ENCODE results near the gene NXPH4.
A peak's percentile ranks its signal among the peaks of the same experiment; 100 is the strongest.

Gene NXPH4

DNA sequence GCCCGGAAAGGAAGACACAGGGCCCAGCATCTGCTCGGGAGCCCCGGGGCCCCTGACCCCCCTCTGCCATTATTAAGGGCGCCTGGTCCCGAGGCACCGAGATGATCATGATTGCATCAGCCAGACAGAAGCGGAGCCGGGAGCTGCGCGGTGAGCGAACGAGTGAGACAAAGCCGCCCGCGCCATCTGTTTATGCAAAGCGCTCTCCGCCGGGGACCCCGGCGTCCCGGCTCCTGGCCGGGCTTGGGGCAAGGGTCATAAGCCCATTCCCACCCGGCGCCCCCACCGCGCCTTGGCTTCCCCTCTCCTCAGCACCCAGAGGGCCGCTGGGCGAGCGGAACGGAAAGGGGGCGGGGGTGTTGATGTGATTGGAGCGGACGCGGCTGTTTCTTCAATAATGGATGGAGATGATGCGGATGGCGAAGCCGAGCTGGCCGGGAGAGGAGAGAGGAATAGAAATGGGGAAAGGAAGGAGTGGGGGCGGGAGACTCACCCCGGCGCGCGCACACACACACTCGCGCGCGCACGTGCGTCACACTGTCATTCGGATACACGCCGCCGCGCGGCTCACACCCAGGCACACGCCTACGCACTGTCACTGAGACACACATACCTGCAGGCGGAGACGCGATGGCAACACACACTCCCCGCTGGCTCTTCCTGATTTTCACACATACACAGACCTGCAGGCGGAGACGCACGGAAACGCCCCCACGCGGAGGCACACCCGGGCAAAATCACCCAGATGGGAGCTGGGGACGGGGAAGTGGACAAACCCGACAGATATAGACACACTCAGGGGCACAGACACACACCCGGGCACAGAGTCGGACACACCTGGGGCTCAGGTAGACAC, 23.7 kb downstream of the NXPH4 start:
- peak in 56 of 58 donors; percentile 19 to 88 (median 58) for DNase-seq

DNA sequence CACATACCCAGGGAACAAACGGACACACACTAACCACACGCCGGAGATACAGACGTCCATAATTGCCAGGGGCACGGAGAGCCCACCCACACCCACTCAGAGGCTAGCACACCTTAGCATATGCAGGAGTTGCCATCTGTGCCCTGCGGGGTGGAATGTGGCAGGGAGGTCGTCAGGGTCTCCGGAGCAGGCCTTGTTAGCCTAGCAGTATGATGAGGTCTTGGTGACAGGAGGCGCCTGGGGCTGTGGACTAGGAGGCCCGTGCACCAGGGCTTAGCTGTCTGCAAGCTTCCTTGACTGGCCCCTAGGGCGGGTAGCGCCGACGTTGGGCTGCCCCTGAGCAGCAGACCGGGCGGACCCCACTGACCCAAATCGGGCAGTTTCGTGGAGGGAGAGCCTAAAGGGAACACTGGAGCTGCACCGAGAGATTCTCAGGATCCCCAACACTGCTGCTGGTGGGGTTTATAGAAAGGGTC, 24.4 kb downstream of the NXPH4 start:
- DNase-seq: peak in 5 of 58 donors; percentile 29 to 56 (median 42)

DNA sequence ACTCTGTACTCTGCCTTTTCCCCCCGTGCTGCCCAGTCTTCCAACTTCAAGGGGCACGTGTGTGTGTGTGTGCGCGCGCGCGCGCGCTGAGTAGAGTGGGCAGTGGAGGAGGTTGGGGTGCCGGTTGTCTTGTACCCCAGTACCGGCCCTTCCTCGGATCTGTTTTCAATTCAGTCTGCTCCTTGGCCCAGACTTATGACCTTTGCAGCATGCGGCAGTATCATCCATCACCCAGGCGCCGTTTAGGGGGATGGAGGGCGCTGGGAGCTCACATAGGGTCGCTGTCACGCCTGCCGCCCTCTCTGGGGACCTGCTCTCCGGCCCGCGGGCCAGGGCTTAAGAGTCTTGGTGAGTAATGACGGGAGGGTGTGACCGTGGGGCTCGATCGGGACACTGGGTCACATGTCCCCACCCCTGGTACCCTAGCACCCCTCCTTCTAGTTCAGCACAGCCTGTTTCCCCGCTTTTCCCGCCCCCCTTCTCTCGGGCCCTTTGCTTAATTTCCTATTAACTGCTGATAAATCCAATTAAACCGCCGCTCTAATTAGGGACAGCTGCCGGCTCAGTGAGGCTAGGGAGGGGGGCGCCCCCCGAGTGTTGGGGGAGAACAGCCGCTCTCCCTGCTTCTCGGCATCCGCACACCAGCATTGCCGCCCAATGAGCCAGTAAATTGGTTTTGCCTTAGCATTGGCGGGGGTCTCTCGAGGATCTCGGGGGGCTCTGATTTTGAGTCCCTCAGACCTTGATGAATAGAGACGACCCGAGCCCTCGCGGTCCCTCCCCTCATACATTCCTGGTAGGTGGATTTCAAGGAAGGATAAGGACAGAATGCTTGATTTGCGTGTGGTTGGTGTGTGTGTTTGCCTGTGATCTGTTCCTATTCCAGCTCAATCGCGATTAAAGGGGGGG, 25.1 kb downstream of the NXPH4 start:
- DNase-seq: peak in 10 of 58 donors; percentile 18 to 63 (median 20)

DNA sequence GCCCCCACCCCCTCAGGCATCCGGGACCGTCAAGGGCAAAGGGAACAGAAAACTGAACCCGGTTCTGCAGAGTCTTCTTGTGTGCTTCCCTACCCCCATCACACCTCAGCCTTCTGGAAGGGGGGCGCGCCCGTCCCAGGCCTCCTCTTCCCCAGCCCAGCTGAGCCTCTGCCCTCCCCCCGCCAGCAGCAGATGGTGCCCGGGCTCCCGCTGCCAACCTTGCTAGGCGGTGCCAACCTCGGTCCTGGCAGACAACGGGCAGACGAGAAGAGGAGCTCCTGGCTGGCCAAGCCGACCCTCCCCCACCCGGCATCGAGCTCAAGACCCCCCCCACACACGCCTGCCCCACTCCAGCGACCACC, 25.7 kb downstream of the NXPH4 start:
- DNase-seq: peak in 33 of 58 donors; percentile 17 to 84 (median 34)

DNA sequence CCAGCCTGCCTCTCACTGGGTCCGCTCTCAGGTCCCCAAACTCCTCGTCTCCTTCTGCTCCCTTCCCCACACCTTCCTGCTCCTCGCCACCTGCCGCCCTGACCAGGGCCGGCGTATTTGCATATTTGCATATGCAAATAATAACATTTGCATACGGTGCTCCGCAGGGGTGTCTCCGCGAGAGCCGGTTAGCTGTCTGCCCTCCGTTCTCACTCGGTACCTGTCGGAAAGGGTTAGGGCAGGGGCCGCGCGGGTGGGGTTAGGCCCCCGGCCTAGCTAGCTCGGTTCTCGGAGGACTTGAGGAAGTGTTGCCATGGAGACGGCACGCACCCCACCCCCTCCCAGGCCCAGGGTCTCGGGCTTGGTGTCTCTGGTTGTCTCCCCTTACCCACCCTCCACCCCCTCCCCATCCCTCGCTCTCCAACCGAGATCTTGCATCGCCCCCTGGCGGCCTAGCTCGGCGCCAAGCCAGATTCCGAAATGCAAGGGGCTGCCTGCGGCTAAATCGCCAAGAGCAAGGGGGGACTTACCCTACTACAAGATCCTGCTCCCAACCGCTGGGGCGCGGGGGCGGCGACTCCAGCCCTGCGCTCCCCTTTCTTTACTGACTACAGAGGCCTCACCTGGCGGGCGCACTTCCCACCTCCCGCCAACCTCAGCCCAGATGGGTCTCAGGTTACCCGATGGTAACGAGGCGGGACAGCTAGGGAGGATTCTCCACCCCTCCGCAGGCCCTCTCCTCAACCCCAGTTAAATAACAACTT, 26.3 kb downstream of the NXPH4 start:
- DNase-seq: peak in 33 of 58 donors; percentile 12 to 84 (median 35)

DNA sequence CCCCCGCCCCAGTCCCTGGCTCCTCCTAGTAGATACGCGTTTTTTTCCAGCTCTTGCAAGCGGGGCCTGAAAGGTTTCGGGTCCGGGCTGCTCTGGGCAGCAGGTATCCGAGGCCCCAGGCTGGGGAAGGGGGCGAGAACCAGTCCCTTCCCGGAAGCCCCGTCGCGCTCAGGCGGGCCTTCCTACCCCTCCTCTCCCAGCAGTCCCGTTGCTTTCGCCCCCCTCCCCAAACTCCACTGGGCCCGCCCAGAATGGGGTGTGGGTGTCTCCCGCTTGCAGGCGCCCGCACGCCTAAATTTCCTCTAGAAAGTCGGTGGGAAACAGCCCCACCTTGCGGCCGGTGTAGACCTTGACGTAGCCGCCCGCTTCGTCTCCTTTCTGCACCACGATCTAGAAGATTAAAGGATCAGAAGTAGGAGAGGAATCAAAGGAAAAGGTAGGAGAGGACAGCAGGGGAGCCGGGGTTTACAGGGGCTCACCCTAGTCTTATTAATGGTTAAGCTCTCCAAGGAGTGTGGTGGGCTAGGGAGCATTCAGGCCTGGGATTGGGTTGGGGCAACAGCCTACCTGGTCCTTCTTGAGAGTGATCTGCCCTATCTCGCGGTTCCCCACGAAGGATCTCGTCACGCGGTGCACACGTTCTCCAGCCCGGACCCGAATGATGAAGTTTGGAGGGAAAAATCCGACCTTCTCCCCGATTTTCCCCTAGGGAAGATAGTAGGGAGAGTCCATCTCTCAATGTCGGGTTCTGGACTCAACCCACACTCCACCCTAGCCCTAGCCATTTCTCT, 27.1 kb downstream of the NXPH4 start:
- peak in 45 of 58 donors; percentile 10 to 74 (median 35) for DNase-seq

DNA sequence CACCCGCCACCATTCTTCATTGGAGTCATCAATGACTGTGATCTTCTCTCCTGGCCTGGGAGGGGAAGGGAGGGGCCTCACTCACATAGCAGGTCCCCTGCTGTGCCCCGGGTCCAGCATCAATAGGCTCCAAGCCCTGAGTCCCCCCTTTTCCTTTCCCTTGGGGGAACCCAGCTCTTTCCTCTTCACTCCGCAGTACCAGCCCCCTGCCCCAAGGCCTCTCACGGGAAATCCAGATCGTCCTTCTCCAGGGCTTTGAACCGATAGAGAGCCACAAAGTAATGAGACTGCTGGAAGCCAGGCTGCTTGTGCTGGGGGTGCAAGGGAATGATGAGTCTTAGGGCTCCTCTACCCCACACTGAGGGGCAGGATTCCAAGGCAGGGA, 27.7 kb downstream of the NXPH4 start:
- no peak for DNase-seq

DNA sequence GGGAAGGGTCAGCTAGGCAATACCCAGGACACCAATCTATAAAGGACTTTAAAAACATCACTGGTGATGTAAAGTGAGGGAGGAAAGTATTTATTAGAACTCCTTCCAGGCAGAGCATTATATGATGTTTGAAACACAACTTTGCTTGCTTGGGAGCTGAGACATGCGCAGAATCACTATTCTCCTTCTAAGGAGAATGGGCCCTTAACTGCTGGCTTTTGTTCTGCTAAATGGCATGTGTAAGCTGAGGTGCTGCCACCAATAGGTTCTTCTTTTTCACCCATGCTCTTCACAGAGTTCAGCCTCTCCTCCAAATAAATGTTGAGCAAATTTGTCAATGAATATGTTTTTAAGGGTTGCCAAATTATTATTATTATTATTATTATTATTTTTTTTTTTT, 30.4 kb downstream of the NXPH4 start:
- DNase-seq: no peak

DNA sequence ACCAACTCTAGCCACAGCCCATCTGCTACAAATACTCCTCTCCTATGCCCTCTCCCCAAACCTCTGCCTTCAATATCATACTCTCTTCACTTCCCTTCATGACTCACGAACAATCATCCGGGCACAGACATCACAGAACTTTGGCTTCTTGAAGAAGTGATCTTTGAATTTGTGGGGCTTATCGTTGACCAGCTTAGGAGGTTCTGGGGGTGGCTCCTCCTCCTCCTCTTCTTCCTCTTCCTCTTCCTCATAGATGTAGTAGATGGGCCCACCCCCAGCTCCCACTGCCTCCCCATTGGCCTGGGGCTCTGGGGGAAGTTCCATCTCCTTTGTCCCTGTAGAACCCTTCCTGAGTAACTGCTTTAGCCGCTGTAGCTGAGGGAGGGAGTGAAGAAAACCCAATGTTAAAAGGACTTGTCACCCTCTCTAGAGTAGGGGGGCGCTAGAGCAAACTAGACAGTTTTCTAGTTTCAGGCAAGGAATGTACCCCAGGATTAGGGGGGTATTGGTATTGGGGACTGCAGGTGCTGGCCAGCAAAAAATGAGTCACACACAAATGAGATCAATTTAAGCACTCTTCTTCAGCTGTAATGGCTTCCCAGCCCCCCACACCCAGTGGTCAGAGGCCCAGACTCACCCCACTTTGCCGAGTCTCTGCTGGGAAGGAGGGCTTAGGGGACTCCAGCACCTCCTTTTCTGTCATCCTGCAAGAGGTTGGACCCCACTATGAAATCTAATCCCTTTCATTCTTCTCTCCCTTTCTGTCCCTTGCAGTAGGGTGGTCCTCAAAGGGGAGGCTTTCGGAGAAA, 32.5 kb downstream of the NXPH4 start:
- peak in 2 of 58 donors; percentile 16 to 24 for DNase-seq

DNA sequence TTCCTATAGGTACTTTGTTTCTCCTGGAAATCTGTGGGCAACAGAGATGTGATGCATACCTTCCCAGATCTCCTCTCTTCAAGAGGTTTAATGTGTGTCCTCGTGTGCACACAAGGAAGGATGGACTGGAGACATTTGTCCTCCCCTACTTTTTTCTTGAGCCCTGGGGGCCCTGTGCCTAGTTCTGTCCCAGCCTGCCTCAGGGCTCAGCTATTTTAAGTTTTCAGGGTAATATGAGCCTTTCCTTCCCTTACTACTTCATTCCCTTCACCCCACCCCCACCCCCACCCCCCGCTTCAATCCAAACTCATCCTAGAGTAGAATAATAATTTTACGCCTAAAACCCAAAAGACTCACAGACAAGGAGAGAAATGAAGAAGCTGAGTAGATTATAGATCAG, 33.9 kb downstream of the NXPH4 start:
- DNase-seq: no peak

DNA sequence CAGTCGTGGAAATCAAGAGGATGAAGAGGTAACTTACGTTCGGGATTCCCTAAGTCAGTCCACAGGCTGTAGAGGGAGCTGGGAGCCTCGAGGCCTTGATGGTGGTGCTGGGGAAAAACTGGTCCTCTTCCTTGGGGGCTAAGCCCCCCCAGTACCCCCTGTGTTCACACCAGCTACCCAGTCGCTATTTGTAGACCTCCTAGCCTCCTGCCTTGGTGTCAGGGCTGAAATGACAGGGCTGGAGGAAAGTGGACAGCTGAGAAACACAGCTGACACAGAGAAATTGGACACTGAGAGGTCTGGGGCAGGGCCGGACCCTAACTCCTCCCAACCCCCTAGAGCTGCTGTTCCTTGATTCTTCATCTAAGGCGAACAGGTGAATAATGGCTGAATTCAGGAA, 34.4 kb downstream of the NXPH4 start, which contains the start of gene STAC3:
TSS of gene STAC3 (minus strand) at position 232 of the 400 bp plus-strand sequence. CDS start 1,551 bp downstream, outside the sequence.
- DNase-seq: no peak

DNA sequence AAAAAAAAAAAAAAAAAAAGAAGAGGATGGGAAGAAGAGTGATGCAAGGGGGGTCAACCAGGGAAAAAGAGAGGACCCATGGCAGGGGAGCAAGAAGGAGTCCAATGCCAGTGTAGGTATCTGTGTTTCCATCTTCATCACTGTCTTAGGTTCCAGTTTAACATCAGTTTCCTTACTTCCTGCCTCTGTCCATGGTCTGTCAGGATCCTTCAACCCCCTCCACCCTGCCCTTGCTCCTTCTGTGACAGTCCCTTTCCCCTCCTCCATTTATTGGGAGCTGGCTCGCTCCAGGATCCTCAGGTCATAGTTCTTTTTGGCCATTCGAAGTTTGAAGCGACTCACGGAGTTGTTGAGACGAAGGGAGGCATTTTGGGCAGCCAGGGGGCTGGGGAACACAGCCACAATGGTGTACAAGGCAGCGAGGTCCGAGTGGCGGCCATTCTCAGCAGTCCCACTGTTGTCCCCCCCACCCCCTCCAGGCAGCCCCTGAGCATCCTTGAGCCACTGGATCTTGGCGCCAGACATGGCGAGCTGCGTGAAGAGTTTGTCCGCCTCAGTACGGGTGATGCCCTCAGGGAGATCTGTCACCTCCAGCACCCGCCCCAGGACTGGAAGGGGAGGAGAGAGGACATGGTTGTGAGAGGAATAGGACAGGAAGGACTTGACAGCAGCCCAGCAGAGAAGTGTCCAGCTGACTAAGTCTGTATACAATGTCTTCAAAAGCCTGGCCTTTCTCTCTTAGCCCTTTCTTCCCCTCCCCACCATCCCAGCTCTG, 38.1 kb downstream of the NXPH4 start:
- DNase-seq: no peak

DNA sequence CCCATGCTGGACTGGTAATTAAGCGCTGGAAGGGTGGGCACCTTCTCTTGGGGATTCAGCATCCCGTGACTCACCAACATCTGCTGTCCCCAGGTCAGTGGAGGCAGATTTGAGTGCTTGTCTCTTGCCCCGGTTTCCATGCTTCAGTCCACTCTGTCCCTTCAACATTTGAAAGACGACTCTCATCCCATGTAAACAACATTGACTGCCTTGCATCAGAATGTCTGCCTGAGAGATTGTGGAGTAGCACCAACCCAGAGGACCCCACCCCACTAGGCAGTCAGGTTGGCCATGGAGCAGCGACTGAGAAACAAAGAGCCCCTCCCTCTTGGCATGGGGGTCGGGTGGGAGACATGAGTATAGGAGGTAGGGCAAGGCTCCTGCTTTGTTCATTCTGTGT, 39.3 kb downstream of the NXPH4 start:
- DNase-seq: no peak

DNA sequence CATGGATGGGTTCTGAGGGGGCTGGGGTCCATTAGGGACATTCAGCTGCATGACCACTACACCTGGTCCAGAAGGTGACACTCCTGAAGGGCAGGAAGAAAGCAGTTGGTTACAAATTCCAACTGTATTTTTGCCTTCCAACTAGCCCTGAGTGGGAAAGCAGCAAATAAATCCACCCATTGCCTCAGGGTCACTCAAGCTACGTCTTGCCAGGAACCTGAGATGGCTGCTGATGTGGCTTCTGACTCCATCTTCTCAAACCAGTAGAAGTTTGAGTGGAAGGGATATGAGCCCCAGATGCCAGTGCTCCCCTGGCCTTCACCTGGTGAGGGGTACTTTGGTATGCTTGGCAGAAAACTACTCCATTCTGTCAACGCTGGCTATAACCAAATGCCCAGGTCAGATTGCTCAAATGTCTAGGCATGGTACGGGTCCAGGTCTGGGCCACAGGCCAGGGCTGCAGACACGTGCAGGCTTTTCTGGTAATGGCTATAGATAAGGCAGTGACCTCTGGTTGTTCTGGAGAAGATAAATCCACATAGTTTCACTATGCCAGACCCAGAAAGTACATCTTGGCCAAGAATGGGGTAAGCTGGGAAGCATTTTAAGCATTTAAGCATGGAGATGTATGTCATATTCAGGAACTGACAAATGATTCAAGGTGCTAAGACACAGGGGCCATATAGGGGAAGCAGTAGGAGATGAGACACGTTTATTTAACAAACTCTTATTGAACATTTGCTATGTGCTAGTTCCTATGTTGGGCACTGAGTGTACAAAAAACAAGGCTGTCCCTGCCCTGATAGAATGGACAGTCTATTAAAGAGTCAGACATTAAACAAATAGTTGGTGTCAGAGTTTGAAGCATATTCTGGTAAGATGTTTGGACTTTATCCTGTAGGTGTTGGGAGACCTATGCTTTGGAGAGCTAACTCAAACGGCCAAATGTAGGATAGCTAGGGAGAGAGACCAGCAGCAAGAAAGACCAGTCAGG, 42.7 kb downstream of the NXPH4 start:
- DNase-seq: no peak

DNA sequence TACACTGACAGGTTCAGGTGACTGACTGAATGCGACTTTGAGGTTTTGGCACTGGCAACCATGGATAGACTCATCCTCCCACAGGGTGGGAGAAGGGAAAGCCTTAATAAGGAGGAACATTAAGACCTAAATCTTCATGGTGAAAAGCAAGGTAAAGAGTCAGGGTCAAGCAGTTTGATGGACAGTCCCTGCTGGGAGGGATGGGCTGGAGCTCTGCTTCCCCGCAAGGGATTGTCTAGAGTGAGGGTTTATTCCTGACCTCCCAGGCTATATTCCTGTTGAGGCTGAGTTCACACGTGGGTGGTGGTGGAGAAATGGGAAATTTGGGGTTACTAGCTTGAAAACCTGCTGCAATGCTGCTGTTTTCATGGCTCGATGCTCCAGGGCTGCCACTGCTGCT, 43.8 kb downstream of the NXPH4 start:
- no peak for DNase-seq

DNA sequence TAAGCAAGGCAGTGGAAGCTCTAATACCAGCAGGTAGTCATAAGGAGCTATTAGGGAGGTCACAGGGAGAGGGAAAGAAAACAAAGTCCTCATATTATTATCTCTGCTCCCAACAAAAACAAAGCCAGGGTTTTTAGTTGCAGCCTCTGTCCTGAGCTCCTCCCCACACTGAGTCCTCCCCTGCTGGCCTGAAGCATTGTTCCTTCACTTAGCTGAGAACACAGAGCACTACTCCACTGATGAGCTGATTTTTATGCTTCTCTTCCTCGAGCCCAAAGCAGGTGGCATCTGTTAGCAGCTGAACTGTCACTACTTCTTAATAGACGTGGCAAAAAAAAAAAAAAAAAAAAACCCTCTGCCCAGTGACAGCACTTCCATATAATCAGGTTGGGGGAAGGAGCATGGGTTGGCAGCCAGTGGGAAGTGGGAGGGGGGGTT, 44.9 kb downstream of the NXPH4 start:
- DNase-seq: no peak

DNA sequence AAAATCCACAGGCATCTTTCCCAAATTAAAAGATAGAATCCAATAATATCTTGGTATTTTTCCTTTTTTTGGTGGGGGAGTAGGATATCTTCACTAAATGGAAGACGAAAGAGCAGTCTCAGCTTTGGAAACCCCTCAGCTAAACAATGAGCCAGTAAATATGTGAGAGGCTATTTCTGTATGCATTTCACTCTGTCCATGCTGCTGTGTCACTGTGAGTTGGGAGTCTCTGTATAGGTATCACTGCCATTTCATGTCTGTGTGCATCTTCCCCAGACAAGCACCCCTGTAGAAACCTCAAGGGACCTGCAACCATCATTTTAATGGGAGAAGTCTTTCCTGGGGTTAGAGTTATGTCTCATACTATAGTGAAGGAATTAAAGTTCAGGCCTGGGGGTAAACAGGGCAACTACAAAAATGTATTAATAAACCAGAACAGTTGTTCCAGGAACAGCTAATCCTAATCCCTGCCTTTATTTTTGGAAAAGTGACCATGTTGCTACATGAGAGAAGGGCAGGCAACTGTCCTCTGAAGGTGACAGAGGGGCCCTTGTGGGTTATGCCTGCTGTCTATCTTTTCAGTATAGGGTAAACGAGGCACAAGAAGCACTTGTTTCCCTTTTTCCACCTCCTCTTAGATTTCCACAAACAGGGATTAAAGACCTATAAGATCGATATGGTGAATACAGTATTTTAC, 45.7 kb downstream of the NXPH4 start:
- DNase-seq: no peak

All from anterior cingulate cortex (tissue), 58 donors.